HCT116 (cell line): Measurements from ENCODE around the gene DCHS2. TPM values are rescaled to one million over a fixed set of nuclear protein-coding genes. Genes with fewer than 3 reads are reported as not detected.

Experiments used
- ATAC-seq: fragments of 200-7000 bp; cut with Tn5 transposase; 2 replicates; pipeline ENCODE4 v1.9.1; 2020; ENCODE audit warnings: mild to moderate bottlenecking, moderate library complexity
- BruUV-seq: library from RNA; stranded (reverse); fragments of 400-500 nt; replicated peaks from 2 replicates; lab custom pipeline; 2021; lab: Mats Ljungman, UMichigan
- CTCF ChIA-PET: fragments of 300-600 bp; sonication (Branson Sonifier 250); formaldehyde crosslinking; loops from one replicate; lab custom pipeline; 2021; ENCODE audit warnings: antibody characterized with exemption; lab: Charles Lee
- POLR2A ChIA-PET: fragments of 300-600, 350-600 bp; sonication (Branson Sonifier 250); formaldehyde crosslinking; loops from one replicate; lab custom pipeline; 2021; ENCODE audit warnings: antibody characterized with exemption; lab: Charles Lee
- RAD21 ChIA-PET, 2 experiments: fragments of 300-600 bp; sonication (Branson Sonifier 250); formaldehyde crosslinking; loops; one replicate each; lab custom pipeline; 2023; ENCODE audit warnings: low total read pairs in 2 of 2; ENCODE audit not compliant: uncharacterized antibody in 2 of 2, unreplicated experiment in 2 of 2, low non-redundant PET in 1 of 2; lab: Charles Lee
- DNase-seq: peaks from one replicate; pipeline ENCODE4 v3.0.0-alpha.2; 2010; ENCODE audit warnings: low read depth, low spot score
- H2AFZ ChIP-seq: fragments of 200-600 bp; shearing (Covaris generic), sonication (generic); 2 replicates; pipeline ENCODE4 v1.6.1; 2017; ENCODE audit warnings: low read depth, mixed run types, mixed read lengths, antibody characterized with exemption, low read length; ENCODE audit not compliant: poor library complexity, severe bottlenecking
- H3K27ac ChIP-seq: 2 replicates; pipeline ENCODE4 v1.5.1; 2012; ENCODE audit warnings: low read depth, low read length
- H3K27me3 ChIP-seq: fragments of 200-600 bp; sonication (generic); 2 replicates; pipeline ENCODE4 v1.6.1; 2016; ENCODE audit warnings: mixed run types, low read length, mixed read lengths; ENCODE audit not compliant: insufficient read depth
- H3K36me3 ChIP-seq, 2 experiments: fragments of 200-500 bp in 1 of 2; fragments of 200-600 bp in 1 of 2; sonication (Bioruptor generic) in 1 of 2; sonication (generic) in 1 of 2; 2 replicates each; pipeline versions ENCODE4 v1.5.1 to v1.6.1; 2014 to 2016; ENCODE audit warnings: low read length in 2 of 2, inconsistent platforms in 1 of 2, mixed read lengths in 1 of 2, mixed run types in 1 of 2; ENCODE audit not compliant: insufficient read depth in 2 of 2, control insufficient read depth in 1 of 2
- H3K4me1 ChIP-seq, 2 experiments: fragments of 200-600 bp in 1 of 2; sonication (generic) in 1 of 2; 2 replicates each; pipeline versions ENCODE4 v1.5.1 to v1.6.1; 2012 to 2017; ENCODE audit warnings: low read length in 2 of 2, inconsistent platforms in 1 of 2, mild to moderate bottlenecking in 1 of 2, mixed read lengths in 1 of 2, mixed run types in 1 of 2, moderate library complexity in 1 of 2; ENCODE audit not compliant: insufficient read depth in 2 of 2, control insufficient read depth in 1 of 2
- H3K4me2 ChIP-seq: fragments of 200-600 bp; sonication (generic); 2 replicates; pipeline ENCODE4 v1.6.1; 2017; ENCODE audit warnings: mixed run types, low read length, mixed read lengths
- H3K4me3 ChIP-seq, 2 experiments: fragments of 200-600 bp in 1 of 2; sonication (generic) in 1 of 2; replicated peaks in 1 of 2; 2 replicates each; pipeline ENCODE4 v1.5.1; 2011 to 2016; ENCODE audit warnings: low read length in 2 of 2, control low read depth in 1 of 2, low read depth in 1 of 2, mild to moderate bottlenecking in 1 of 2, mixed read lengths in 1 of 2, mixed run types in 1 of 2
- H3K79me2 ChIP-seq: fragments of 200-600 bp; sonication (generic); 2 replicates; pipeline ENCODE4 v1.6.1; 2017; ENCODE audit warnings: mild to moderate bottlenecking, mixed run types, low read length, moderate library complexity, mixed read lengths; ENCODE audit not compliant: insufficient read depth
- H3K9ac ChIP-seq: fragments of 200-600 bp; sonication (generic); 2 replicates; pipeline ENCODE4 v1.6.1; 2016; ENCODE audit warnings: low read length, mixed read lengths
- H3K9me2 ChIP-seq: fragments of 200-600 bp; sonication (generic), shearing (Covaris generic); 2 replicates; pipeline ENCODE4 v1.6.1; 2017; ENCODE audit warnings: mixed run types, mild to moderate bottlenecking, moderate library complexity; ENCODE audit not compliant: insufficient read depth
- H3K9me3 ChIP-seq, 2 experiments: fragments of 200-500 bp in 1 of 2; fragments of 200-600 bp in 1 of 2; sonication (Bioruptor generic) in 1 of 2; sonication (generic) in 1 of 2; 2 replicates each; pipeline ENCODE4 v1.6.1; 2014 to 2017; ENCODE audit warnings: low read length in 2 of 2, mixed read lengths in 2 of 2, inconsistent platforms in 1 of 2, low read depth in 1 of 2, mild to moderate bottlenecking in 1 of 2, mixed run types in 1 of 2, moderate library complexity in 1 of 2; ENCODE audit not compliant: control insufficient read depth in 1 of 2, insufficient read depth in 1 of 2
- H4K20me1 ChIP-seq: fragments of 200-600 bp; sonication (generic), shearing (Covaris generic); 2 replicates; pipeline ENCODE4 v1.6.1; 2017; ENCODE audit warnings: mixed run types, mild to moderate bottlenecking, moderate library complexity; ENCODE audit not compliant: insufficient read depth
- ATF3 ChIP-seq: IDR thresholded peaks from 2 replicates; pipeline ENCODE4 v1.6.1; 2012
- CTCF ChIP-seq, 3 experiments: fragments of 200-600 bp in 1 of 3; sonication (generic) in 1 of 3; IDR thresholded peaks in 2 of 3; conservative IDR thresholded peaks in 1 of 3; 2 replicates each; pipeline ENCODE4 v1.5.1; 2012 to 2017; ENCODE audit warnings: low read depth in 2 of 3, low read length in 2 of 3, antibody characterized with exemption in 1 of 3, borderline replicate concordance in 1 of 3, control low read depth in 1 of 3, mild to moderate bottlenecking in 1 of 3, mixed read lengths in 1 of 3, mixed run types in 1 of 3, moderate library complexity in 1 of 3; ENCODE audit not compliant: insufficient read depth in 1 of 3
- EZH2 ChIP-seq: fragments of 200-600 bp; sonication (generic); IDR thresholded peaks from 2 replicates; pipeline ENCODE4 v1.6.1; 2017; ENCODE audit warnings: antibody characterized with exemption, mixed run types
- FOSL1 ChIP-seq: IDR thresholded peaks from 2 replicates; pipeline ENCODE4 v1.6.1; 2012; ENCODE audit warnings: low read depth
- POLR2AphosphoS5 ChIP-seq: IDR thresholded peaks from 2 replicates; pipeline ENCODE4 v1.6.1; 2011; ENCODE audit warnings: mild to moderate bottlenecking, low read depth, low read length, moderate library complexity
- REST ChIP-seq: IDR thresholded peaks from 2 replicates; pipeline ENCODE4 v1.6.1; 2012; ENCODE audit warnings: low read depth
- SP1 ChIP-seq: IDR thresholded peaks from 2 replicates; pipeline ENCODE4 v1.6.1; 2012; ENCODE audit warnings: low read depth
- ZBTB33 ChIP-seq: IDR thresholded peaks from 2 replicates; pipeline ENCODE4 v1.6.1; 2011; ENCODE audit warnings: mild to moderate bottlenecking, low read length, moderate library complexity; ENCODE audit not compliant: insufficient replicate concordance; ENCODE audit errors: extremely low read depth
- ZNF274 ChIP-seq: fragments of 200-500 bp; sonication (Bioruptor generic); IDR thresholded peaks from 2 replicates; pipeline ENCODE4 v1.6.1; 2014; ENCODE audit warnings: mild to moderate bottlenecking, low read depth, low read length, inconsistent platforms
- intact Hi-C: fragments of 100-400 bp; cut with micrococcal nuclease; formaldehyde crosslinking; loops from 2 replicates; pipeline ENCODE4 v1.10.0; 2022
- total RNA-seq: library from RNA; stranded (reverse); gene quantifications from one replicate; pipeline ENCODE4 v1.2.1, GENCODE V29; 2021; ENCODE audit not compliant: unreplicated experiment

Gene DCHS2
- total RNA-seq, 1 experiment from 2014 or later: 0.05 TPM

GRCh38 chr4:154332681-154333421 lies 158.7 kb downstream of the DCHS2 start:
- Histone ChIP-seq H3K4me3 (no peak overlapping the region), H3K79me2 (no peaks in the 10 kb centered on the region), H2AFZ (no peak overlapping the region), H3K27ac (no peak overlapping the region), H3K9ac (no peak overlapping the region), H3K9me2 (no peaks in the 10 kb centered on the region), H4K20me1 (no peaks in the 10 kb centered on the region), H3K4me1 (no peaks in the 10 kb centered on the region), H3K27me3 (no peaks in the 10 kb centered on the region), H3K9me3 (no peaks in the 10 kb centered on the region), H3K36me3 (no peaks in the 10 kb centered on the region), H3K4me2 (no peak overlapping the region)
- intact Hi-C loops: no loop called here
- ATAC-seq (no peak), DNase-seq (no peak)
- CTCF ChIA-PET: interaction anchor here (1.2 to 1.6 kb wide), 2 partner anchors 12 to 173 kb away, joined by 4 to 8 read pairs; no protein-coding TSS in a partner anchor
- POLR2A ChIA-PET: no interaction called here
- RAD21 ChIA-PET: no interaction called here
- no peak for TF ChIP-seq POLR2AphosphoS5
- TF ChIP-seq CTCF (IDR thresholded peaks at IDR 0.05 in 2 of 3, conservative IDR thresholded peaks at IDR 0.05 in 1 of 3; ENCODE audit: borderline replicate concordance in 1 of 3, insufficient read depth in 1 of 3, low read depth in 2 of 3, low read length in 2 of 3): no peak
- no peak for TF ChIP-seq FOSL1
- no peak for TF ChIP-seq ATF3
- TF ChIP-seq SP1: no peak
- no peak for TF ChIP-seq REST
- no peak for TF ChIP-seq ZBTB33
- no peak for TF ChIP-seq ZNF274
- no peak for TF ChIP-seq EZH2
- no TSS peak for BruUV-seq
